ENCODE results near the gene FSD2.

- TF ChIP-seq CTCF (IDR thresholded peaks at IDR 0.05; ENCODE audit: insufficient read depth, low read depth, low read length) (no peak), EZH2 (IDR thresholded peaks at IDR 0.05; ENCODE audit: insufficient read depth, low read length) (no peak)
Measured at GRCh38 chr15:82730022-82730530, 75.8 kb downstream of the FSD2 start.
